ENCODE results near the gene REELD1. TPM values are rescaled to one million over a fixed set of nuclear protein-coding genes. Genes with fewer than 3 reads are reported as not detected.

REELD1 gene
- total and polyA plus RNA-seq, 2 of the 4 experiments (the other 2 are of a cell fraction), result not detected

DNA sequence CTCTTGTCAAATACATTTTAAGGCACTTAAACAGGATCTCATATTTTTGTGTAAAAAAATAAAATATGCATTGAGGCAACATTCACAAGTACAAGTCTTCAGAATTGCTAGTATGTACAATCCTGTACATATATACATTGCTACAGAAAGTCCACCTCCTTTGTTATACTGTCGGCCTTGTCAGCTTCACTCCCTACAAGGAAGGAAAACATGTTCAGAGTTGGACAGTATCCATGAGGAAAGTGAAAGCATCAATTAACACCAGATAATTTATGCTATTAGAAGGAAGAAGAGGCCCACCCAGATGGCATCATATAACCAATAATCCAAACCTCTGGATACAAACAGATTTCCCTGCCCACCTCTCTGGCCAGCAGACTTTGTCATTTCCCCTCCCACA, 42.0 kb downstream of the REELD1 start:
- no CpG with 5 or more reads among the region's 1 CpG for WGBS, 2 experiments (ENCODE audit: extremely low coverage in 2 of 2, insufficient read length in 1 of 2)
- H2AK5ac ChIP-seq (ENCODE audit: low read depth, low read length), result peak overlapping the region; percentile 35; the same call in 1 of the 2 replicates
- in situ Hi-C loops (cut with MboI; ENCODE audit: low sequenced_read_pairs), result no loop called here
- peak overlapping the region; percentile 60; the same call in 1 of the 2 replicates for H3K18ac ChIP-seq (ENCODE audit: low read depth, low read length)
- peak; percentile 21; the same call in 1 of the 2 replicates for ATAC-seq (ENCODE audit: low read depth)
- 0 out of 2 replicates have a peak overlapping the region, but pooled peaks have one; percentile 25 for H3K14ac ChIP-seq (replicated peaks; ENCODE audit: low read depth, low read length)
- no peaks in the 10 kb centered on the region for H4K20me1 ChIP-seq (ENCODE audit: insufficient read depth, low read length)
- intact Hi-C loops (cut with micrococcal nuclease), result no loop called here
- H3K4me1 ChIP-seq (ENCODE audit: control insufficient read depth, insufficient read depth, low read length), result peaks cover 6% of the 10 kb centered on the region
- peak overlapping the region; percentile 65 for H2BK120ac ChIP-seq (ENCODE audit: low read depth, low read length)
- peak overlapping the region; percentile 45; the same call in 1 of the 2 replicates for H3K27ac ChIP-seq (ENCODE audit: insufficient read depth, low read length)
- H2BK20ac ChIP-seq (ENCODE audit: low read depth, low read length), result peak overlapping the region; percentile 41
- H2AK9ac ChIP-seq (replicated peaks; ENCODE audit: low read depth, low read length, poor library complexity), result no peak overlapping the region
- H2AFZ ChIP-seq (replicated peaks; ENCODE audit: low read length, poor library complexity), result no peak overlapping the region
- 0 out of 2 replicates have a peak, but pooled peaks cover 1% of the 10 kb centered on the region for H3K36me3 ChIP-seq (ENCODE audit: control insufficient read depth, insufficient read depth, low read length)
- peaks cover 8% of the 10 kb centered on the region; the same call in 1 of the 2 replicates for H3K9me1 ChIP-seq (ENCODE audit: insufficient read depth, low read length)
- peak overlapping the region; percentile 64 for H2BK5ac ChIP-seq (ENCODE audit: low read depth, low read length, poor library complexity, severe bottlenecking)
- no peak overlapping the region; the same call in 1 of the 2 replicates for H3K4me2 ChIP-seq (ENCODE audit: low read depth, low read length)
- H3K4ac ChIP-seq (ENCODE audit: low read depth, low read length), result peak overlapping the region; percentile 20; the same call in 1 of the 2 replicates
- dilution Hi-C loops (cut with HindIII; ENCODE audit: low sequenced_read_pairs, unreplicated experiment), result no loop called here
- no peak for DNase-seq
- no TSS peak for BruUV-seq (replicated peaks)
- H4K5ac ChIP-seq (ENCODE audit: low read depth, low read length), result no peak overlapping the region
- no peaks in the 10 kb centered on the region for H3K27me3 ChIP-seq (ENCODE audit: control insufficient read depth, insufficient read depth, low read length)
- peak overlapping the region; percentile 52; the same call in 1 of the 2 replicates for H4K91ac ChIP-seq (ENCODE audit: insufficient read depth, low read depth, low read length)
- H2BK15ac ChIP-seq (ENCODE audit: low read depth, low read length), result 0 out of 3 replicates have a peak overlapping the region, but pooled peaks have one; percentile 12
- no peak overlapping the region for H3K4me3 ChIP-seq (ENCODE audit: insufficient read depth, low read depth, low read length)
- H4K8ac ChIP-seq (ENCODE audit: low read depth in 2 of 2, low read length in 2 of 2), result peak overlapping the region; percentile 6 to 39
- no peaks in the 10 kb centered on the region for H3K9me3 ChIP-seq (ENCODE audit: control insufficient read depth, insufficient read depth, low read length)
- no peak overlapping the region for H3K56ac ChIP-seq (ENCODE audit: extremely low read depth, insufficient read depth, low read length)
- H3K9ac ChIP-seq (ENCODE audit: low read depth, low read length), result no peak overlapping the region
- TF ChIP-seq BHLHE40 (IDR thresholded peaks at IDR 0.05; ENCODE audit: low read depth, low read length) (no peak), MXI1 (IDR thresholded peaks at IDR 0.05; ENCODE audit: borderline replicate concordance, low read depth, low read length) (no peak), RFX5 (IDR thresholded peaks at IDR 0.05; ENCODE audit: low read depth, low read length) (no peak)
- TF ChIP-seq, protein P1, sequence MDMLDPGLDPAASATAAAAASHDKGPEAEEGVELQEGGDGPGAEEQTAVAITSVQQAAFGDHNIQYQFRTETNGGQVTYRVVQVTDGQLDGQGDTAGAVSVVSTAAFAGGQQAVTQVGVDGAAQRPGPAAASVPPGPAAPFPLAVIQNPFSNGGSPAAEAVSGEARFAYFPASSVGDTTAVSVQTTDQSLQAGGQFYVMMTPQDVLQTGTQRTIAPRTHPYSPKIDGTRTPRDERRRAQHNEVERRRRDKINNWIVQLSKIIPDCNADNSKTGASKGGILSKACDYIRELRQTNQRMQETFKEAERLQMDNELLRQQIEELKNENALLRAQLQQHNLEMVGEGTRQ (IDR thresholded peaks at IDR 0.05; ENCODE audit: low read depth, low read length), result no peak
- TF ChIP-seq, protein P2, sequence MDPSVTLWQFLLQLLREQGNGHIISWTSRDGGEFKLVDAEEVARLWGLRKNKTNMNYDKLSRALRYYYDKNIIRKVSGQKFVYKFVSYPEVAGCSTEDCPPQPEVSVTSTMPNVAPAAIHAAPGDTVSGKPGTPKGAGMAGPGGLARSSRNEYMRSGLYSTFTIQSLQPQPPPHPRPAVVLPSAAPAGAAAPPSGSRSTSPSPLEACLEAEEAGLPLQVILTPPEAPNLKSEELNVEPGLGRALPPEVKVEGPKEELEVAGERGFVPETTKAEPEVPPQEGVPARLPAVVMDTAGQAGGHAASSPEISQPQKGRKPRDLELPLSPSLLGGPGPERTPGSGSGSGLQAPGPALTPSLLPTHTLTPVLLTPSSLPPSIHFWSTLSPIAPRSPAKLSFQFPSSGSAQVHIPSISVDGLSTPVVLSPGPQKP (IDR thresholded peaks at IDR 0.05; ENCODE audit: borderline replicate concordance, low read depth, low read length), result no peak
- ChIA-PET POLR2A (ENCODE audit: unreplicated experiment) (no interaction called here), CTCF (interaction anchor here (0.6 kb wide), 1 partner anchor 17 kb away, joined by 3 read pairs; no protein-coding TSS in a partner anchor)
- no peak overlapping the region for H3K23ac ChIP-seq (ENCODE audit: low read depth, low read length)
- H3K79me1 ChIP-seq (ENCODE audit: low read depth in 1 of 2, low read length in 2 of 2), result no peaks in the 10 kb centered on the region; a peak in 1 of 4 replicates

Measured in IMR-90 (cell line).